Globus pallidus (tissue), 1 donor: Measurements from ENCODE around the gene EPAS1.
"Not testable (repeated sequence)": the region's sequence is repeated elsewhere in the genome, so short reads cannot be mapped to it uniquely, and the experiment has no call there.

Source experiments
- DNase-seq: peaks from one replicate; pipeline ENCODE4 v3.0.0-alpha.2; 2015; ENCODE audit warnings: low spot score

EPAS1 gene

DNA sequence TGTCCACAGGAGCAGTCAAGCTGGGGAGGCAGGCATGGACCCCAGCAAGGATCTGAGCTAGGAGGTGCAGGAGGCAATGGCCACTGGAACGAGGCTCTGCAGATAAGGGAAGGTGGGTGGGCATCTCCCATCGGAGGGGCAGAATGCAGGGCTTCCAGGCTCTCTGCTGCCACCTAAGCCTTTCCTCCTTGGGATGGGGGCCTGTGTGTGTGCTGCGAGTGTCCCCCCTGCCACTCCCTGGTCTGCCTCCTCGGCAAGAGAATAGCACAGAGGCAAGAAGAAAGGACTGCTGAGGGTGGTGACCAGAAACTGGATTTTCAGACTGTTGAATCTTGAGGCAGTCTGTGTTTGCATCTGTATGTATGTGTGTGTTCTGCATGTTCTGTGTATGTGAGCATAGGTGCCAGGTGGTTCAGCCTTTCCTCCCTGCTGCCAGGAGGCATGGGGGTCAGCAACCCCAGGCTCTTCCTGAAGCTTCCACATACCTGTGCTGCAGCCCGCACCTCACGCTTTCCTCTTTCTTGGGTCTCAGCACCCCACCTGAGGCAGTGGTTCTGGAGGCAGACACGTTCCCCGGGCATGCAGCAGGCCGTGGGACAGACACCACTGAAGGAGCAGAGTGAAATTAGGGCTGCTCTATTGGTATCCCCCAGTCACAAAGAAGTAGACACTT, 86.7 kb downstream of the EPAS1 start:
- DNase-seq: no peak

DNA sequence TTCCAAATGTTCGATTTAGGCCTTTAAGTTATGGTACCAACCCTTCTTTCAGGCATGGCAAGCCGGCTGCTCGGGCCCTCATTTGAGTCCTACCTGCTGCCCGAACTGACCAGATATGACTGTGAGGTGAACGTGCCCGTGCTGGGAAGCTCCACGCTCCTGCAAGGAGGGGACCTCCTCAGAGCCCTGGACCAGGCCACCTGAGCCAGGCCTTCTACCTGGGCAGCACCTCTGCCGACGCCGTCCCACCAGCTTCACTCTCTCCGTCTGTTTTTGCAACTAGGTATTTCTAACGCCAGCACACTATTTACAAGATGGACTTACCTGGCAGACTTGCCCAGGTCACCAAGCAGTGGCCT, 87.2 kb downstream of the EPAS1 start:
- no peak for DNase-seq

DNA sequence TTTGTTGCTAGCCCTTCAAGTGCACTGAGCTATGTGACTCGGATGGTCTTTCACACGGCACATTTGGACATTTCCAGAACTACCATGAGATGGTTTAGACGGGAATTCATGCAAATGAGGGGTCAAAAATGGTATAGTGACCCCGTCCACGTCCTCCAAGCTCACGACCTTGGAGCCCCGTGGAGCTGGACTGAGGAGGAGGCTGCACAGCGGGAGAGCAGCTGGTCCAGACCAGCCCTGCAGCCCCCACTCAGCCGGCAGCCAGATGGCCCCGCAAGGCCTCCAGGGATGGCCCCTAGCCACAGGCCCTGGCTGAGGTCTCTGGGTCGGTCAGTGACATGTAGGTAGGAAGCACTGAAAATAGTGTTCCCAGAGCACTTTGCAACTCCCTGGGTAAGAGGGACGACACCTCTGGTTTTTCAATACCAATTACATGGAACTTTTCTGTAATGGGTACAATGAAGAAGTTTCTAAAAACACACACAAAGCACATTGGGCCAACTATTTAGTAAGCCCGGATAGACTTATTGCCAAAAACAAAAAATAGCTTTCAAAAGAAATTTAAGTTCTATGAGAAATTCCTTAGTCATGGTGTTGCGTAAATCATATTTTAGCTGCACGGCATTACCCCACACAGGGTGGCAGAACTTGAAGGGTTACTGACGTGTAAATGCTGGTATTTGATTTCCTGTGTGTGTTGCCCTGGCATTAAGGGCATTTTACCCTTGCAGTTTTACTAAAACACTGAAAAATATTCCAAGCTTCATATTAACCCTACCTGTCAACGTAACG, 88.8 kb downstream of the EPAS1 start:
- DNase-seq: no peak

GRCh38 chr2:46386763-46387162, 89.6 kb downstream of the EPAS1 start:
- no peak for DNase-seq

DNA sequence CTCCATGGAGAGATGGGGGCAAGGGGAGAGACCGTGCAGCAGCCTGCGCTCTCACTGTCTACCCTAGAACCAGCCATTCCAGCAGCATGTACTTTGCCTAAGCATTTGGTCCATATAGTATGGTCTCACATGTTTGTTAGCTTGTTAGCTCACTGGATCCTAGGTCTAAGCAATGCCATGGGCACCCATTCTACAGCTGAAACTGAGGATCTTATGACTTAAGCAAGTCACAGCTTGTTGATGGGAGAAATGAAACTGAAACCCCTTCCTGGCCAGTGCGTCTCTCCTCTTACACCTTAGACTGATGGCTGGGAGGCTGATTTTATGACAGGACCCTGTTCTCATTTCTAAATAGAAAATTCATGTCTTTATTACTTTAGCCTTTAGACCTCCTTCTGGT, 90.1 kb downstream of the EPAS1 start:
- DNase-seq: no peak

- peak; percentile 93 for DNase-seq
These were observed 90.8 kb downstream of the EPAS1 start for GRCh38 chr2:46387886-46388515.

DNA sequence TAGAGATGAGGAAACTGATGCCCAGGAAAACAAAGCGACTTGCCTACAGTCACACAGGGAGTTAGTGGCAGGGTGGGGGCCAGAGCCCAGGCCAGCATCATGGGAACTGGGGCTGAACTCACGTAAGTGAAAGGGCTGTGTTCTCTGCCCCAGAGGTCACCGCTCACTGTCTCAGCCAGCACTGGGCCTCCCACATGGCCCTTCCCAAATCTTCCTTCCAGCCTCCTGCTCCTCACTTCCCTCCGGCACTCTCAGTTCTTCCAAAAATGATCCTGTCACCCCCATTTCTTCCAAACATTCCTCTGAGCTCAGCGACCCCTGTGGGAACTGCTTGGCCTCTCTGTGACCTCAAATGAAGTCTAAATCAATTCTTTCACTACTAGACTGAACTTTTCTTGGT, 91.7 kb downstream of the EPAS1 start:
- no peak for DNase-seq

- no peak for DNase-seq
These were observed 92.3 kb downstream of the EPAS1 start for GRCh38 chr2:46389417-46389916.

- no peak for DNase-seq
These were observed 92.8 kb downstream of the EPAS1 start for GRCh38 chr2:46390036-46390435.

- no peak for DNase-seq
These were observed 93.7 kb downstream of the EPAS1 start for GRCh38 chr2:46390901-46391395.

DNA sequence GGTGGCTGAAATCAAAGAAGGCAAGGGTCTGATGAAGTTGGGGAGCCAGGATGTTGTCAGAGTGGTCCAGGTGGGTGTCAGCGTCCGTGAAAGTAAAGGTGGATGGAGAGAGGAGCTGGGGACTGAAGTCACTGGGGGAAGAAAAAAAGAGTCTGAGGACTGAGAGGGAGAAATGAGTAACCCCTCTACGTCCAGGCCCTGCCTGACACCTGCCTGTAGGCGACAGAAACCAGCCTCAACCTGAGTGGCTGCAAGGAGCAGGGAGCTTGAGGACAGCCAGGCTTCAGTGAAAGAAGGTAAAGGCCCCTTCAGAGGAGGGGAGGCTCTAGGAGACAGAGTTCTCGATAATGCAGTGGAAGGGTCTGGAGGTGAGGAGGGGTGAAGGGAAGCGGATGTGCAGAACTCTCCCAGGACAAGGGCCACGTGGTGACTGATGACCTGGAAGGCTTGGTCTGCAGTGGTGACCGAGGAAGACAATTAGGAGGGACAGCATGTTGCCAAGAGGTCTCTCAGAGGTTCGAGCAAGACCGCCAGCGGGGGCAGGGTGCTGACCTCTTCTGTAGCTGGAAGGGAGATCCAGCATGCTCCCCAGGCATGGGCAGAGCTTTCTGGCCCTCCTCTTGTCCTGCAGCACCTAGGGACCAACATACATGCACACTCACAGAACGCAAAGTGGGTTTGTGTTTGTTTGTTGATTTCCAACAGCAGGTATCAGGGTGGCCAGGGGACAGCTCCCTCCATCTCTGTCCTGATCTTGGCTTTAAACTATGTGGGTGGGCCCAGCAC, 95.5 kb downstream of the EPAS1 start:
- no peak for DNase-seq

- no peak for DNase-seq
These were observed 96.2 kb downstream of the EPAS1 start for GRCh38 chr2:46393347-46393820.

DNA sequence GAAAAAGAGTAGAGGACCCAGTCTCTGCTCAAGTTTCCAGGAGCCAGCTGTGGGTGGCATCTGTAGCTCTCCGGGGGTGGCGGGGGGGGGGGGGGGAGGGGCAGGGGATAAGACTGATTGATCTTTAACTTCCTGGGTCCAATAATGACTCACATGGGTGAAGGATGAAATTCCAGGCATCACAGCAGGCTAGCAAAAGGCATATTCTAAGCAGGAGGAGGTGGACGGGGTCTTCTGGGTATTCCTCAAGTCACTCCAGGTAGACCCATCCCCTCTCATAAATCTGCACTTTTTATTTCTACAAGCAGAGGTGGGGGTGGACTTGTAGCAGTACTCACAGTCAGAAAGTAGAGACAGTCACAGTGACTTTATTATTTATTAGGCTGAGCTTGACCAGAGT, 96.7 kb downstream of the EPAS1 start:
- no peak for DNase-seq

GRCh38 chr2:46394649-46395510, 97.7 kb downstream of the EPAS1 start:
- no peak for DNase-seq

- DNase-seq: not testable (repeated sequence)
These were observed 98.5 kb downstream of the EPAS1 start for GRCh38 chr2:46395730-46396129.

DNA sequence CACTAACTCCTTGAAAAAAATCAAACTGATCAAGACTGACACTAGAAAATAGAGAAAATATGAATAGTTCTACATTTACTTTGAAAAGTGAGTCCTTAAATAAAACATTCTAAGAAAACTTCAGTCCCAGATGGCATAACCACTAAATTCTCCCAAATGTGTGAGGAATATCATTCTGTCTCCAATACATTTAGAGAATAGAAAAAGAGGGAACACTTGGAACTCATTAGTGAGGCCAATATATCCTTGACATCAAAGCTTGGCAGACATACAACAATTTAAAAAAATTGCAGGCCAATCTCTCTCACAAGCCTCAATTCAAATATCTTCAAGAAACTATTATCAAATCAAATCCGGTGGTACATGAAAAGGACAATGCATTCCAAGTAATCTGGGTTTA, 102.8 kb downstream of the EPAS1 start:
- no peak for DNase-seq

DNA sequence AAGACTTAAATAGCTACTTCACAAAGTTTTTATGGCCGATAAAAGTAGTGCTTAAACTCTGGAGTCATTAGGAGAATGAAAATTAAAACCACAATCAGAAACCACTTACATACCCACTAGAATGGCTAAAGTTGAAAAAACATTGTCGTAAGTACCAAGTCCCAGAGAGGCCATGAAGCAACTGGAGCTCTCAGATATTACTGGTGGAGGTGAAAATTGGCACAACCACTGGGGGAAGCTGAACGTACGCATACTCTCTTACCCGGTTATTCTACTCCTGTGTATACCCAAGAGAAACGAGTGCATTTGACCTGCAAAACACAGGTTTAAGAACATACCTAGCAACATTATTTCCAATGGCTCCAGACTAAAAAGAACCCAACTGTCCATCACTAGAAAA, 105.7 kb downstream of the EPAS1 start:
- DNase-seq: no peak

DNA sequence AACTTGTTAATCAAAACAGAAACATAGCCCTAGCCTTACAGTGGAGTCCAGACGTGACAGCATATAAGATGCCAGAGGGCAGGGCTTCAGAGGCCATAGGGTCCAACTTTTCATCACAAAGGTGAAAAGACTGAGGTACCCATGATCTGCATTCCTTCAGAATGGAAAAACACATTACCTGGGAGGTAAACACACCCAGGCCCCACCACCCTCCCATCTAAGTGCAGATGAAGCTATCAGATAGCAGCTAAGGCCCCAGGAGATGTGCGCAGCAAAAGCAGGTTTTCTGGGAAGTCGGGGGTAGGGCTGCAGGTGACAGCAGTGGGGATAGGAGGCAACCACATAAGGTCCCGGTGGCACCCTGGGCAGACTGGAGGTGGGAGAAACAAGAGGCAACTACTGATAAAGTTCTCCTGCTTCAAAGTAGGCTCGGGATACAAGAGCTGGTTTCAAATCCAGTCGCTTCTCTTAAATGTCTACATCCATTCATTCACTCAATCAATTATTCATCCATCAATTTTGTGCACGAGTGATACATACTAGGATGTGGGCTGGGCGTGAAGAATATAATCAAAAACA, 107.1 kb downstream of the EPAS1 start:
- DNase-seq: no peak

GRCh38 chr2:46407852-46408455, 110.7 kb downstream of the EPAS1 start:
- no peak for DNase-seq

DNA sequence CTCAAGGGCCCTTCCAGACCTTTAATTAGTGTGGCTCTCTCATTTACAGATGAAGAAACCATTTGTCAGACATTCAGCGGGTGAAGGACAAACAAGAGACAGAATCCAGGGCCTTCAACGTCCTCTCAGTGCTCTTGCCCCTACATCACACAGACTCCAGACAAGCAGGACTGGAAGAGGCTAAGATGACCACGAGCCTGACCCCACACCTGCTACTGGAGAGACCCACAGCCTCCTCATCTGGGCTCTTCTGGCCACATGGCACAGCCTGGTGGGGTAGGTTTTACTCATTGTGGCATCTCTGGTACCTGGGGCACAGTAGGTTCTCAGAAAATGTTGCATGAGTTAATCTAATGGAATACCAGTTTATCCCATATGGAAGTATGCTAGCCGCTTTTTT, 112.5 kb downstream of the EPAS1 start:
- DNase-seq: no peak
